Measurements from ENCODE around the gene SCAMP2. TPM values are rescaled to one million over a fixed set of nuclear protein-coding genes. Genes with fewer than 3 reads are reported as not detected.
A peak's percentile ranks its signal among the peaks of the same experiment; 100 is the strongest.

Gene SCAMP2
- total RNA-seq, 1 donor from 2014 or later, result 56.4 TPM

GRCh38 chr15:74845208-74845568, 28.0 kb downstream of the SCAMP2 start:
- H3K36me3 Mint-ChIP-seq (ENCODE audit: low read depth, unreplicated experiment), result peaks cover 9% of the 10 kb centered on the region
- no peaks in the 10 kb centered on the region for H3K4me1 Mint-ChIP-seq (ENCODE audit: low read depth, unreplicated experiment)
- Histone ChIP-seq H3K4me2 (ENCODE audit: low read length) (no peak overlapping the region), H3K27me3 (ENCODE audit: insufficient read depth, low read length) (no peaks in the 10 kb centered on the region), H3K9me3 (ENCODE audit: insufficient read depth, low read depth, low read length) (no peaks in the 10 kb centered on the region), H3K4me3 (ENCODE audit: insufficient read depth, low read depth, low read length) (no peak overlapping the region), H3K36me3 (ENCODE audit: insufficient read depth, low read length) (peaks cover 6% of the 10 kb centered on the region), H3K4me1 (ENCODE audit: insufficient read depth, low read length) (peaks cover 12% of the 10 kb centered on the region), H3K27ac (ENCODE audit: low read depth, low read length) (no peak overlapping the region), H4K20me1 (ENCODE audit: insufficient read depth, low read length) (peaks cover 12% of the 10 kb centered on the region), H3K9ac (ENCODE audit: low read length) (no peak overlapping the region), H3K79me2 (ENCODE audit: insufficient read depth, low read length) (no peaks in the 10 kb centered on the region), H2AFZ (ENCODE audit: low read depth, low read length) (no peak overlapping the region)
- FAIRE-seq (no peak), DNase-seq (ENCODE audit: low read depth) (no peak)
- H3K4me3 Mint-ChIP-seq (ENCODE audit: unreplicated experiment), result no peak overlapping the region
- H3K27me3 Mint-ChIP-seq (ENCODE audit: low read depth, unreplicated experiment), result no peaks in the 10 kb centered on the region
- TF ChIP-seq CTCF (IDR thresholded peaks at IDR 0.05; ENCODE audit: insufficient read depth, low read depth, low read length) (no peak), EZH2 (IDR thresholded peaks at IDR 0.05; ENCODE audit: insufficient read depth, low read length) (no peak)
- H3K9me3 Mint-ChIP-seq (ENCODE audit: unreplicated experiment), result no peaks in the 10 kb centered on the region
- H3K27ac Mint-ChIP-seq (ENCODE audit: unreplicated experiment), result no peak overlapping the region

DNA sequence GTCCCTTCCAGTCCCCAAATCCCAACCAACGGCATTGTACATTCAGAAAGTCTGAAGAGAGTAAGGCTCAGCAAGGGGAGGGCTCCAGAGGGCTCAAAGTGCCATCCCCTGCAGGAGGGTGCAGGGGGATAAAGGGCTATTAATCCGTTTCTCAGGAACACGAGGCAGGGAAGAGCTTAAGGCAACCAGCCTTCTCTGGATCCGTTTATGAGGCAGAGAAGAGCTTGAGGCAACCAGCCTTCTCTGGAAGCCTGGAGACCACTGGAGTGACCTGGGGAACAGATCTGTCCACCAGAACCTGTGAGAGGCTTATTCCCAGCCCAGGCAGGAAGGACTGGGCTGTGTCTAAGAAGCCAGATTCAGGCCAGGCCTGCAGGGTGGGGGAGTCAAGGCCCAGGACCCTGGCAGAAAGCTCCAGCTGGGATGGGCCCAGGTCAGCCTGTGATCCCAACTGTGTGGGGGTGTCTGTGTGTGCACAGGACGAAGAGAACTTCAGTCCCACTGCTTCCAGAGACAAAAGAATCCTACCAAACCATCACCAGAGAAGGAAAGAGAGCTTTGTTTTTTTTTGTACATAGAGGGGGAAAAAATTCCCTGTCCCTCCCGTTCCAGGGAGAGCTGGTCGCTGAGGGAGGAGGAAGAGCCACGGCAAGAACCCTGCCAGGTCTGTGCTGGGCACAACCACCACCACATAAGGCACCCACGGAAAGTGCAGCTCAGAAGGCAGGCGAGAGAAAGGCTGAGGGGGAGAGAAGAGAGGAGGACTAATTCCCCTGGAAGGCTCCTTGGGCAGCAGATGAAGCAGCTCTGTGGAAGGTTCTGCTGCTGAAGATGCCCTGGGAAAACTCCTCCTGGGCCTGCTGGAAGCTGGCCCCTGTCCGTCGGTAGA, 28.6 kb downstream of the SCAMP2 start:
- H3K9me3 ChIP-seq (ENCODE audit: insufficient read depth, low read depth, low read length), result no peaks in the 10 kb centered on the region
- TF ChIP-seq CTCF (IDR thresholded peaks at IDR 0.05; ENCODE audit: insufficient read depth, low read depth, low read length) (no peak), EZH2 (IDR thresholded peaks at IDR 0.05; ENCODE audit: insufficient read depth, low read length) (no peak)
- H3K9me3 Mint-ChIP-seq (ENCODE audit: unreplicated experiment), result no peaks in the 10 kb centered on the region
- no peaks in the 10 kb centered on the region for H3K79me2 ChIP-seq (ENCODE audit: insufficient read depth, low read length)
- H4K20me1 ChIP-seq (ENCODE audit: insufficient read depth, low read length), result peaks cover 12% of the 10 kb centered on the region
- H3K4me3 ChIP-seq (ENCODE audit: insufficient read depth, low read depth, low read length), result no peak overlapping the region
- H3K4me1 Mint-ChIP-seq (ENCODE audit: low read depth, unreplicated experiment), result no peaks in the 10 kb centered on the region
- no peaks in the 10 kb centered on the region for H3K27me3 ChIP-seq (ENCODE audit: insufficient read depth, low read length)
- H3K9ac ChIP-seq (ENCODE audit: low read length), result no peak overlapping the region
- no peaks in the 10 kb centered on the region for H3K27me3 Mint-ChIP-seq (ENCODE audit: low read depth, unreplicated experiment)
- no peak overlapping the region for H3K27ac Mint-ChIP-seq (ENCODE audit: unreplicated experiment)
- no peak overlapping the region for H3K4me2 ChIP-seq (ENCODE audit: low read length)
- peaks cover 8% of the 10 kb centered on the region for H3K36me3 Mint-ChIP-seq (ENCODE audit: low read depth, unreplicated experiment)
- DNase-seq (ENCODE audit: low read depth) (no peak), FAIRE-seq (no peak)
- no peak overlapping the region for H3K4me3 Mint-ChIP-seq (ENCODE audit: unreplicated experiment)
- H3K36me3 ChIP-seq (ENCODE audit: insufficient read depth, low read length), result peaks cover 5% of the 10 kb centered on the region
- peaks cover 12% of the 10 kb centered on the region for H3K4me1 ChIP-seq (ENCODE audit: insufficient read depth, low read length)
- H3K27ac ChIP-seq (ENCODE audit: low read depth, low read length), result no peak overlapping the region
- H2AFZ ChIP-seq (ENCODE audit: low read depth, low read length), result no peak overlapping the region

DNA sequence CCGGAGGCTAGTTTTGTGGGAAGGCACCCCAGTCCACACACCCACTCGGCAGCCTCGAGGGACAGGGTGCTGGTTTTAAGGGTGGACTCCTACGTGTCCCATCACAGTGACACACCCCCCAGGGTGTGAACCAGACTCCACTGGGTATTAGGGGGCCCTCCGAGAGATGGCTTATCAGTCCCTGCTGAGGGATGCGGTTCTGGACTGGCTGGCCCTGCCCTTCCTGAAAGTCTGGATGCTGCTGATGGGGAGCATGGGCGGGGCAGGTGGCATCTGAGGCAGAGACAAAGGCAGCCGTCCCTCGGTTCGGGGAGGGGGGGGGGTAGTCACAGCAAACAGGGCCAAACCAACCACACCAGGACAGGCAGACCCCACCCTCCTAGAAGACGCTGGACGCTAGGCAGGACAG, 29.3 kb downstream of the SCAMP2 start:
- H4K20me1 ChIP-seq (ENCODE audit: insufficient read depth, low read length), result peaks cover 12% of the 10 kb centered on the region
- Mint-ChIP-seq H3K27me3 (ENCODE audit: low read depth, unreplicated experiment) (no peaks in the 10 kb centered on the region), H3K4me1 (ENCODE audit: low read depth, unreplicated experiment) (no peaks in the 10 kb centered on the region), H3K36me3 (ENCODE audit: low read depth, unreplicated experiment) (peaks cover 9% of the 10 kb centered on the region), H3K9me3 (ENCODE audit: unreplicated experiment) (no peaks in the 10 kb centered on the region), H3K27ac (ENCODE audit: unreplicated experiment) (no peak overlapping the region), H3K4me3 (ENCODE audit: unreplicated experiment) (peak overlapping the region; percentile 86)
- H3K4me3 ChIP-seq (ENCODE audit: insufficient read depth, low read depth, low read length), result no peak overlapping the region
- no peaks in the 10 kb centered on the region for H3K79me2 ChIP-seq (ENCODE audit: insufficient read depth, low read length)
- H2AFZ ChIP-seq (ENCODE audit: low read depth, low read length), result no peak overlapping the region
- H3K36me3 ChIP-seq (ENCODE audit: insufficient read depth, low read length), result peaks cover 5% of the 10 kb centered on the region
- H3K4me2 ChIP-seq (ENCODE audit: low read length), result peak overlapping the region; percentile 96
- FAIRE-seq (no peak), DNase-seq (ENCODE audit: low read depth) (no peak)
- no peaks in the 10 kb centered on the region for H3K9me3 ChIP-seq (ENCODE audit: insufficient read depth, low read depth, low read length)
- H3K27ac ChIP-seq (ENCODE audit: low read depth, low read length), result no peak overlapping the region
- no peaks in the 10 kb centered on the region for H3K27me3 ChIP-seq (ENCODE audit: insufficient read depth, low read length)
- peaks cover 12% of the 10 kb centered on the region for H3K4me1 ChIP-seq (ENCODE audit: insufficient read depth, low read length)
- TF ChIP-seq CTCF (IDR thresholded peaks at IDR 0.05; ENCODE audit: insufficient read depth, low read depth, low read length) (no peak), EZH2 (IDR thresholded peaks at IDR 0.05; ENCODE audit: insufficient read depth, low read length) (no peak)
- H3K9ac ChIP-seq (ENCODE audit: low read length), result peak overlapping the region; percentile 78

Measured in astrocyte (in vitro differentiated cells and primary cell).